OCI-LY7 (cell line): ENCODE results near the gene ANKRD44. TPM values are rescaled to one million over a fixed set of nuclear protein-coding genes. Genes with fewer than 3 reads are reported as not detected.
A peak's percentile ranks its signal among the peaks of the same experiment; 100 is the strongest.

Source experiments
- BruUV-seq: library from RNA; stranded (reverse); fragments of 400-500 nt; replicated peaks from 2 replicates; lab custom pipeline; 2021; lab: Mats Ljungman, UMichigan
- CTCF ChIA-PET: fragments of 300-600 bp; sonication (Branson Sonifier 250); formaldehyde crosslinking; loops from one replicate; lab custom pipeline; 2022; ENCODE audit warnings: antibody characterized with exemption; ENCODE audit not compliant: unreplicated experiment; lab: Charles Lee
- POLR2A ChIA-PET: fragments of 300-600 bp; sonication (Branson Sonifier 250); formaldehyde crosslinking; loops from one replicate; lab custom pipeline; 2022; ENCODE audit warnings: antibody characterized with exemption; lab: Charles Lee
- DNase-seq: peaks from one replicate; pipeline ENCODE4 v3.0.0-alpha.2; 2015; ENCODE audit warnings: low spot score
- H2AFZ ChIP-seq: fragments of 200-600 bp; sonication (generic), shearing (Covaris generic); 2 replicates; pipeline ENCODE4 v1.6.1; 2014; ENCODE audit warnings: mild to moderate bottlenecking, antibody characterized with exemption, low read length, moderate library complexity
- H3K27ac ChIP-seq: fragments of 200-600 bp; sonication (generic); 2 replicates; pipeline ENCODE4 v1.5.1; 2014; ENCODE audit warnings: mixed run types, low read depth, mild to moderate bottlenecking, moderate library complexity, low read length, inconsistent platforms; ENCODE audit not compliant: poor library complexity, severe bottlenecking
- H3K36me3 ChIP-seq: fragments of 200-600 bp; sonication (generic); 2 replicates; pipeline ENCODE4 v1.6.1; 2014; ENCODE audit warnings: mild to moderate bottlenecking, antibody characterized with exemption, low read length, moderate library complexity, mixed read lengths; ENCODE audit not compliant: insufficient read depth
- H3K4me1 ChIP-seq: fragments of 200-600 bp; sonication (generic); 2 replicates; pipeline ENCODE4 v1.5.1; 2014; ENCODE audit warnings: mild to moderate bottlenecking, low read length; ENCODE audit not compliant: insufficient read depth, poor library complexity, severe bottlenecking
- H3K4me2 ChIP-seq: fragments of 200-600 bp; sonication (generic); 2 replicates; pipeline ENCODE4 v1.6.1; 2014; ENCODE audit warnings: mild to moderate bottlenecking, low read length
- H3K4me3 ChIP-seq: fragments of 200-600 bp; sonication (generic); 2 replicates; pipeline ENCODE4 v1.5.1; 2014; ENCODE audit warnings: mild to moderate bottlenecking, low read depth, low read length; ENCODE audit not compliant: poor library complexity, severe bottlenecking
- H3K79me2 ChIP-seq: fragments of 200-600 bp; sonication (generic); 2 replicates; pipeline ENCODE4 v1.6.1; 2016; ENCODE audit warnings: low read depth, mild to moderate bottlenecking, low read length, moderate library complexity, mixed read lengths; ENCODE audit not compliant: insufficient read depth
- H3K9me2 ChIP-seq: fragments of 200-600 bp; sonication (generic); 2 replicates; pipeline ENCODE4 v1.6.1; 2016; ENCODE audit warnings: mild to moderate bottlenecking, low read length, mixed read lengths; ENCODE audit not compliant: insufficient read depth
- H3K9me3 ChIP-seq: fragments of 200-600 bp; sonication (generic); 2 replicates; pipeline ENCODE4 v1.6.1; 2014; ENCODE audit warnings: mild to moderate bottlenecking, mixed run types, low read length, mixed read lengths
- H4K20me1 ChIP-seq: fragments of 200-600 bp; sonication (generic); 2 replicates; pipeline ENCODE4 v1.6.1; 2014; ENCODE audit warnings: mild to moderate bottlenecking, antibody characterized with exemption, low read length, moderate library complexity, mixed read lengths; ENCODE audit not compliant: insufficient read depth
- EZH2phosphoT487 ChIP-seq: fragments of 200-600 bp; sonication (generic); IDR thresholded peaks from 2 replicates; pipeline ENCODE4 v1.6.1; 2018; ENCODE audit warnings: low read depth, borderline replicate concordance, mild to moderate bottlenecking, mixed run types, antibody characterized with exemption, low read length, moderate library complexity, mixed read lengths
- intact Hi-C: fragments of 100-400 bp; cut with micrococcal nuclease; formaldehyde crosslinking; loops from one replicate; pipeline ENCODE4 v1.10.0; 2022; ENCODE audit not compliant: unreplicated experiment
- total RNA-seq, 2 experiments: library from RNA; depleted of rRNA in 1 of 2; stranded (reverse); fragments of >200 nt in 1 of 2; shearing (Covaris generic) in 1 of 2; gene quantifications; 2 replicates each; pipeline ENCODE4 v1.2.3, GENCODE V29; 2014 to 2022
- TF ChIP-seq, protein P1 (sequence below): fragments of 200-600 bp; sonication (generic); conservative IDR thresholded peaks from 2 replicates; pipeline ENCODE4 v1.5.1; 2014; ENCODE audit warnings: mild to moderate bottlenecking, antibody characterized with exemption, low read length, moderate library complexity, mixed read lengths

Gene ANKRD44
- total RNA-seq, 2 experiments from 2014 or later, result 69.4 to 73.7 TPM

DNA sequence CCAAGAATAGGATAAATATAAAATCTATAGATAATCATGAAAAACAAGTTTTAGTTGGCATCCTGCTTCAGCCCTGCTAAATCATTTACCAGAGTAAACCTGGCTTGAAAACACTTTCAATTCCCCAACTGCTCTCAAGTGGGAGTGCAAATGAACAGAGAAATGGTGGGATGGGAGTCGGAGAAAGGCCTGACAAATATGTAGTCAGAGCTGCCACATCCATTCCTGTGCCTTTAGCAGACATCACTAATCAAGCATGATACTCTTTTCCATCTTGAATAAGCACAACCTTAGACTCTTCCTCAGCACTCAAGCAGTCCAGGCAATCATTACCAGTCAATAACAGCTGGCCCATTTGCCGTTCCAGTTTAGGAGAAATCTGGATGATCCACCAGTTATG lies 101.3 kb downstream of the ANKRD44 start:
- H4K20me1 ChIP-seq, result no peaks in the 10 kb centered on the region
- peak overlapping the region; percentile 68 for H3K4me2 ChIP-seq
- peak overlapping the region; percentile 45 for H3K4me3 ChIP-seq
- ChIA-PET CTCF (interaction anchor here (1.0 to 1.5 kb wide), 4 partner anchors 17 to 102 kb away, joined by 3 to 5 read pairs (median 4); no protein-coding TSS in a partner anchor), POLR2A (interaction anchor here (0.7 to 4.9 kb wide), 16 partner anchors 12 to 1033 kb away, joined by 3 to 79 read pairs (median 4); partner anchors contain the start of gene ANKRD44)
- H3K27ac ChIP-seq, result peak overlapping the region; percentile 96
- H3K79me2 ChIP-seq, result peaks cover 78% of the 10 kb centered on the region
- no peak for TF ChIP-seq EZH2phosphoT487
- H2AFZ ChIP-seq, result peak overlapping the region; percentile 27; the same call in 1 of the 2 replicates
- no peaks in the 10 kb centered on the region for H3K9me2 ChIP-seq
- no peaks in the 10 kb centered on the region for H3K36me3 ChIP-seq
- intact Hi-C loops, result loop anchor here (1.0 to 5.0 kb wide), 3 partner anchors 10 to 308 kb away; partner anchors contain the start of gene MOB4
- H3K9me3 ChIP-seq, result no peaks in the 10 kb centered on the region
- no TSS peak for BruUV-seq
- DNase-seq, result peak; percentile 45
- peaks cover 97% of the 10 kb centered on the region for H3K4me1 ChIP-seq

DNA sequence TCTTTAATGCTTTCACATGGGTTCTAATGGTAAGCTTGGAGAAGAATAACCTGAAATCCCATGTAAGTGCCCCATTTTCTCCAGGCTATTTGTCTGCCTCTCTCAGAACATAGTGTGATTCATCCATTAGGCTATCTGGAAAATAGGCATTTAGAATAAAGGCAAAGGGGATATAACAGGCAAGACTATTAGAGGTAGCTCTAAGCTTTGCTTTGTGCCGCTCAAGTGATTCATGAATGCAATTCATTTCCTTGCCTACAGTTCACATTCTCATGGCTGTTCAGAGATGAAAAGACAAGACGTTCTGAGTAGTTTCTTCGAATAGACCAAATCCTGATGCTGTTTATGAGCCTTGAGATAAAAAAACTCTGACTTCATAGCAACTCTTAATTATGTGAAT lies 101.7 kb downstream of the ANKRD44 start:
- Histone ChIP-seq H4K20me1 (no peaks in the 10 kb centered on the region), H3K4me1 (peaks cover 93% of the 10 kb centered on the region), H3K27ac (peak overlapping the region; percentile 96), H3K36me3 (no peaks in the 10 kb centered on the region), H3K9me3 (no peaks in the 10 kb centered on the region), H3K79me2 (peaks cover 78% of the 10 kb centered on the region), H2AFZ (peak overlapping the region; percentile 27; the same call in 1 of the 2 replicates), H3K4me2 (peak overlapping the region; percentile 68), H3K9me2 (no peaks in the 10 kb centered on the region), H3K4me3 (peak overlapping the region; percentile 45)
- no TSS peak for BruUV-seq
- peak; percentile 46 for DNase-seq
- CTCF ChIA-PET, result interaction anchor here (1.0 to 1.1 kb wide), 2 partner anchors 29 to 103 kb away, joined by 3 to 5 read pairs; no protein-coding TSS in a partner anchor
- POLR2A ChIA-PET, result interaction anchor here (0.7 to 4.9 kb wide), 11 partner anchors 11 to 226 kb away, joined by 3 to 79 read pairs (median 4); partner anchors contain the start of gene ANKRD44
- intact Hi-C loops, result loop anchor here (1.0 to 5.0 kb wide), 3 partner anchors 10 to 308 kb away; partner anchors contain the start of gene MOB4
- TF ChIP-seq EZH2phosphoT487, result no peak
- TF ChIP-seq, protein P1, sequence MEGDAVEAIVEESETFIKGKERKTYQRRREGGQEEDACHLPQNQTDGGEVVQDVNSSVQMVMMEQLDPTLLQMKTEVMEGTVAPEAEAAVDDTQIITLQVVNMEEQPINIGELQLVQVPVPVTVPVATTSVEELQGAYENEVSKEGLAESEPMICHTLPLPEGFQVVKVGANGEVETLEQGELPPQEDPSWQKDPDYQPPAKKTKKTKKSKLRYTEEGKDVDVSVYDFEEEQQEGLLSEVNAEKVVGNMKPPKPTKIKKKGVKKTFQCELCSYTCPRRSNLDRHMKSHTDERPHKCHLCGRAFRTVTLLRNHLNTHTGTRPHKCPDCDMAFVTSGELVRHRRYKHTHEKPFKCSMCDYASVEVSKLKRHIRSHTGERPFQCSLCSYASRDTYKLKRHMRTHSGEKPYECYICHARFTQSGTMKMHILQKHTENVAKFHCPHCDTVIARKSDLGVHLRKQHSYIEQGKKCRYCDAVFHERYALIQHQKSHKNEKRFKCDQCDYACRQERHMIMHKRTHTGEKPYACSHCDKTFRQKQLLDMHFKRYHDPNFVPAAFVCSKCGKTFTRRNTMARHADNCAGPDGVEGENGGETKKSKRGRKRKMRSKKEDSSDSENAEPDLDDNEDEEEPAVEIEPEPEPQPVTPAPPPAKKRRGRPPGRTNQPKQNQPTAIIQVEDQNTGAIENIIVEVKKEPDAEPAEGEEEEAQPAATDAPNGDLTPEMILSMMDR, result no peak

DNA sequence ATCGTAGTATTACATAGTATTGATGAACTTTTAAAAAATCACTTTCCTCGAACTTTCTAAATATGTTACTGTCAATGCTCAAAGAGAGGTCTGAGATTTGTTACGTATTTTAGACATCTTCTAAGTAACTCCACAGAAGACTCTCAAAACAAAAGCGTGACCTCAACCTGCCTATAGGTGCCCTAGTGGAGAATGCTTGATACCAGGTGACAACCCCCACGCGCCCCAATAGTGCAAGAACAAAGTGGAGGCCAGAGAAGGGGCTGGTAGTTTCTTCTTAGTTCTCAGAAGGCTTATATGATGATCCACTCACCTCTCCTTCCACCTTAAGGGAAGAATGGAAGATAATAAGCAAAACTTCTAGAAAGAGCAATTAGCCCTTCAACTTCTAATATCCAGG lies 102.6 kb downstream of the ANKRD44 start:
- Histone ChIP-seq H3K9me2 (no peaks in the 10 kb centered on the region), H3K36me3 (peaks cover 8% of the 10 kb centered on the region), H3K79me2 (peaks cover 74% of the 10 kb centered on the region), H3K4me2 (peak overlapping the region; percentile 65), H3K4me3 (peak overlapping the region; percentile 36), H4K20me1 (no peaks in the 10 kb centered on the region), H3K4me1 (peaks cover 85% of the 10 kb centered on the region), H3K27ac (peak overlapping the region; percentile 96), H2AFZ (peak overlapping the region; percentile 47; the same call in 1 of the 2 replicates), H3K9me3 (0 out of 2 replicates have a peak, but pooled peaks cover 3% of the 10 kb centered on the region)
- POLR2A ChIA-PET, result interaction anchor here (1.2 to 4.9 kb wide), 8 partner anchors 8 to 100 kb away, joined by 3 to 79 read pairs (median 4); no protein-coding TSS in a partner anchor
- CTCF ChIA-PET, result interaction anchor here (1.3 kb wide), 1 partner anchor 70 kb away, joined by 3 read pairs; no protein-coding TSS in a partner anchor
- intact Hi-C loops, result loop anchor here (2.0 to 5.0 kb wide), 2 partner anchors 89 to 309 kb away; partner anchors contain the start of gene MOB4
- DNase-seq, result peak; percentile 36
- TF ChIP-seq, protein P1, result peak; percentile 34
- no peak for TF ChIP-seq EZH2phosphoT487
- no TSS peak for BruUV-seq
